ENCODE measurements around the gene PRAMEF27.
"Not testable (repeated sequence)": the region's sequence is repeated elsewhere in the genome, so short reads cannot be mapped to it uniquely, and the experiment has no call there.

PRAMEF27 gene

GRCh38 chr1:13056475-13056874 is at the start of gene PRAMEF27:
PRAMEF27 (minus strand) TSS chr1:13056575; CDS start chr1:13053659, 2,916 bp downstream.
- not testable (repeated sequence) for TF ChIP-seq CTCF (IDR thresholded peaks at IDR 0.05)

- TF ChIP-seq CTCF (IDR thresholded peaks at IDR 0.05): not testable (repeated sequence)
Observed at GRCh38 chr1:13070474-13070873, 14.1 kb upstream of the PRAMEF27 start, which contains the start of gene PRAMEF25. PRAMEF25 (plus strand) TSS chr1:13070774; CDS start chr1:13073694, 2,920 bp downstream.
